Heart left ventricle (tissue), 16 donors: ENCODE results near the gene FOXP1. TPM values are rescaled to one million over a fixed set of nuclear protein-coding genes. Genes with fewer than 3 reads are reported as not detected.

Experiments used
- ATAC-seq, 4 donors: fragments of 200-7000 bp; cut with Tn5 transposase; one replicate each; pipeline ENCODE4 v1.9.1; 2020 to 2022; ENCODE audit warnings: moderate library complexity in 4 of 4, mild to moderate bottlenecking in 3 of 4, moderate number of reproducible peaks in 1 of 4
- DNase-seq, 5 donors: peaks; one replicate each; pipeline ENCODE4 v3.0.0-alpha.2; 2020
- H3K27ac ChIP-seq, 12 donors: fragments of 200-600 bp; sonication (generic) in 4 of 12; one replicate each; pipeline versions ENCODE4 v1.5.0 to v1.8.0; 2016 to 2022; ENCODE audit warnings: mild to moderate bottlenecking in 2 of 12
- H3K27me3 ChIP-seq, 9 donors: fragments of 200-600 bp; sonication (generic) in 2 of 9; one replicate each; pipeline versions ENCODE4 v1.5.1 to v1.8.0; 2016 to 2022; ENCODE audit warnings: mild to moderate bottlenecking in 3 of 9
- H3K36me3 ChIP-seq, 9 donors: fragments of 200-600 bp; sonication (generic) in 2 of 9; one replicate each; pipeline versions ENCODE4 v1.5.0 to v1.8.0; 2018 to 2022; ENCODE audit warnings: mild to moderate bottlenecking in 2 of 9
- H3K4me1 ChIP-seq, 12 donors: fragments of 200-600 bp; sonication (generic) in 4 of 12; one replicate each; pipeline versions ENCODE4 v1.5.0 to v1.8.0; 2016 to 2022; ENCODE audit warnings: mild to moderate bottlenecking in 3 of 12
- H3K4me3 ChIP-seq, 12 donors: fragments of 200-600 bp; sonication (generic) in 4 of 12; one replicate each; pipeline versions ENCODE4 v1.5.0 to v1.8.0; 2017 to 2022; ENCODE audit warnings: mild to moderate bottlenecking in 9 of 12, moderate library complexity in 4 of 12
- H3K9me3 ChIP-seq, 12 donors: fragments of 200-600 bp; sonication (generic) in 4 of 12; one replicate each; pipeline versions ENCODE4 v1.5.0 to v1.8.0; 2016 to 2022; ENCODE audit warnings: mild to moderate bottlenecking in 1 of 12
- CTCF ChIP-seq, 12 donors: fragments of 200-600 bp; sonication (generic) in 4 of 12; IDR thresholded peaks; one replicate each; pipeline versions ENCODE4 v1.5.0 to v1.8.0; 2018 to 2022; ENCODE audit warnings: antibody characterized with exemption in 12 of 12, mild to moderate bottlenecking in 5 of 12
- POLR2A ChIP-seq, 2 donors: fragments of 450-650 bp; IDR thresholded peaks; one replicate each; pipeline ENCODE4 v1.6.1; 2017; ENCODE audit warnings: antibody characterized with exemption in 2 of 2, mild to moderate bottlenecking in 2 of 2, moderate library complexity in 2 of 2
- WGBS, 4 donors: extraction: QIAGEN DNeasy Blood & Tissue Kit in 2 of 4; methylation state at CpG; one replicate each; pipeline versions ENCODE4 v1.1.5 to v1.1.7; 2013 to 2018; 5-methylcytosine and 5-hydroxymethylcytosine counted together
- intact Hi-C, 10 donors: fragments of 100-400 bp; cut with DNase I; formaldehyde crosslinking; loops; one replicate each; pipeline versions ENCODE4 v1.11.1 to v1.14.2; 2022
- polyA plus RNA-seq, 2 donors: library from polyadenylated mRNA; stranded (reverse); fragments of 200-250 nt; gene quantifications; one replicate each; pipeline ENCODE4 v1.2.3, GENCODE V29; 2013
- total RNA-seq, 9 donors: library from RNA; depleted of rRNA in 2 of 9; stranded (reverse); fragments of >200 nt in 2 of 9; fragmentation: NEBNext Ultra II Directional in 3 of 9; extraction: Animal tissue kit (Norgen Biotek cat#: 25700) in 3 of 9; gene quantifications; one replicate each; pipeline versions ENCODE4 v1.1.0 to v1.2.4, GENCODE V29; 2016 to 2023
- donor health status: ischemic (EF 13 %, LVEDD 7.1; RV severe dilation, severe dysfunction).
- donor health status: healthy with polysubstance abuse.
- donor health status: DM: no; HTN: yes; CAD: no.
- donor health status: DM: no; HTN: no; CAD: no.
- donor health status: ischemic (EF 25% LVEDD 6.9; RV normal size, moderate dysfunction).
- donor health status: ischemic (EF 25% LVEDD 5.7; RV mildly dilated, moderate dysfunction).
- donor health status: healthy.
- donor health status: DM: yes; HTN: yes; CAD: no.
- donor health status: ischemic (EF 35%, LVEDD 5.7; RV mildly dilated, moderate dysfunction).
- donor health status: nonischemic (EF 11% LVEDD 7.7; RV severe dilation, severe dysfunction).
- donor health status: DM: yes; HTN: yes; CAD: no.
- donor health status: PGD.
- donor health status: ischemic (EF 29% LVEDD 5.4; RV normal size, mild dysfunction).
- donor health status: nonischemic (EF 23%, LVEDD 6.1; RV moderate dilation, normal function).

The FOXP1 gene
- total and polyA plus RNA-seq, 11 donors, result 14.9 to 67.8 (median 41.1) TPM

DNA sequence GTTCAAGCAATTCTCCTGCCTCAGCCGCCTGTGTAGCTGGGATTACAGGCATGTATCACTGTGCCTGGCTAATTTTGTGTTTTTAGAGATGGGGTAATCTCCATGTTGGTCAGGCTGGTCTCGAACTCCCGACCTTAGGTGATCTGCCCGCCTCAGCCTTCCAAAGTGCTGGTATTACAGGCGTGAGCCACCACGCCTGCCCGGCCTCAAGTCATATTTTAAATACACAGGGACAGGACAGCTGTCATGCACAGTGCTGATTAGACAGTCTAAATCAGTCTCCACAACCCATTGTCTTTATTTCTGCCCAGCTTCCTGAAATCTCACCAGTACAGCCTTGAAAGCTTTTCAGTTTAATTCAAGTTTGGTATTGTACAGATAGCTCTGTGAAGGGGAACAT, 587.4 kb downstream of the FOXP1 start:
- H3K27ac ChIP-seq, result no peak overlapping the region
- no peaks in the 10 kb centered on the region for H3K9me3 ChIP-seq
- H3K36me3 ChIP-seq, result peaks cover 0 to 77% (median 58%) of the 10 kb centered on the region in 9 donors
- H3K27me3 ChIP-seq, result no peaks in the 10 kb centered on the region
- 90 to 98% (median 95%) methylated on average over 7 of the region's 7 CpGs for WGBS, 4 donors
- no peak for DNase-seq
- H3K4me1 ChIP-seq, result peaks cover 0 to 18% (median 7%) of the 10 kb centered on the region in 12 donors
- no peak overlapping the region for H3K4me3 ChIP-seq
- TF ChIP-seq CTCF (IDR thresholded peaks at IDR 0.05), result no peak
- TF ChIP-seq POLR2A (IDR thresholded peaks at IDR 0.05), result no peak
- intact Hi-C loops, result no loop called here
- ATAC-seq, result no peak

DNA sequence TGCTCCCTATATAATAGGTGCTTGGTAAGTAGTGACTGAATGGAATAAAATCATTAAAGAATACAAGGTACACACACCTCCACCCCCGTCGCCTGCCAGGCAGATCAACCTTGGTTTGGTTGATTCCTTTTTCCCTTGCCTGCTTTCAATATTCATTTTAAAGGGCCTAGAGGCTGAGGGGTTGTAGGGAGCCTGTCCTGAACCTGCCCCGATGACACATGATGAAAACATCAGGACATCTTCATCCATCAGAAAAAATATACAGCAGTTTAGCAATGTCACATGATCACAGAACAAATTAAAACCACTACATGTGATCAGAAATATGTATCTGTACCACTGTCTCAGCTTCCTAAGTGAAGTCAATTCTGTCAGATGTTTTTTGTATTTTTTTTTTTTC, 588.9 kb downstream of the FOXP1 start:
- no peak for TF ChIP-seq POLR2A (IDR thresholded peaks at IDR 0.05)
- no peak for TF ChIP-seq CTCF (IDR thresholded peaks at IDR 0.05)
- Histone ChIP-seq H3K27ac (no peak overlapping the region), H3K9me3 (no peaks in the 10 kb centered on the region), H3K4me1 (peaks cover 0 to 18% (median 4%) of the 10 kb centered on the region in 12 donors), H3K36me3 (peaks cover 0 to 68% (median 52%) of the 10 kb centered on the region in 9 donors), H3K27me3 (no peaks in the 10 kb centered on the region), H3K4me3 (no peak overlapping the region)
- intact Hi-C loops, result no loop called here
- DNase-seq, result no peak
- 97 to 100% (median 98%) methylated on average over 3 of the region's 3 CpGs for WGBS, 4 donors
- no peak for ATAC-seq

DNA sequence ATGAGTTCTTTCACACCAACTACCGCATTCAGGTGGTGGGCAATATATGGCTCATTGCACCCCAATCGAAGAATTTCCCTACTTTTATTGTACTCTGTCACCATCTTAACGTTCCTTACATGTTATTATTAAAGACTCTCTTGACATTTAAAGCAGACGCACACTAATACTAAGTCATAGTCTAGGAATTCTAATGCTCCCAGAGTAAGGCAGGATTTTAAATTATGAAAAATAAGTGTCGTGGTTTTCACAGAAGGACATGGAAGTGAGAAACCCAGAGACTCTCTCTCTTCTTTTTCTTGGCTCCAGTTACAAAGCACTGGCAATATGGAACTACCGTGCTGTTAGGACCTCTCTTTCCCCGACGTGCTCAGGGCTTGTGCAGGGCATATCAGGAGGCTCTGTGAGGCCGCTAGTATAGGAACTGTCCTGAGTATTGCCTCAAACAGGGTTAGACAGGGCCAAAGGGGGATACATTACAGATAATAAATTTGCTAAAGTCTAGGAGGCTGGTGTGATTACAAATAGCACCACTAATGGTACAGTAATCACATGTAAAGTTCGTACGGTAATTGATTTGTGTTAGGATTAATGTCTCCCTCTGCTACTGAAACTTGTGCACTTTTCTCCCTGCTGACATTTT, 590.8 kb downstream of the FOXP1 start:
- Histone ChIP-seq H3K4me1 (peaks cover 0 to 31% (median 9%) of the 10 kb centered on the region in 12 donors), H3K36me3 (peaks cover 1 to 62% (median 43%) of the 10 kb centered on the region in 9 donors), H3K9me3 (no peaks in the 10 kb centered on the region), H3K27me3 (no peaks in the 10 kb centered on the region), H3K4me3 (no peak overlapping the region), H3K27ac (peak overlapping the region in 1 of 12 donors; percentile 14)
- DNase-seq (no peak), ATAC-seq (no peak)
- no peak for TF ChIP-seq CTCF (IDR thresholded peaks at IDR 0.05)
- no peak for TF ChIP-seq POLR2A (IDR thresholded peaks at IDR 0.05)
- 91 to 94% (median 92%) methylated on average over 11 of the region's 11 CpGs for WGBS, 4 donors
- intact Hi-C loops, result no loop called here

GRCh38 chr3:70992131-70992530, 591.4 kb downstream of the FOXP1 start:
- Histone ChIP-seq H3K27me3 (no peaks in the 10 kb centered on the region), H3K4me1 (peaks cover 0 to 31% (median 10%) of the 10 kb centered on the region in 12 donors), H3K36me3 (peaks cover 3 to 63% (median 43%) of the 10 kb centered on the region in 9 donors), H3K27ac (peak overlapping the region in 1 of 12 donors; percentile 69), H3K9me3 (no peaks in the 10 kb centered on the region), H3K4me3 (no peak overlapping the region)
- TF ChIP-seq POLR2A (IDR thresholded peaks at IDR 0.05), result no peak
- TF ChIP-seq CTCF (IDR thresholded peaks at IDR 0.05), result no peak
- ATAC-seq (no peak), DNase-seq (no peak)
- intact Hi-C loops, result no loop called here
- WGBS, 4 donors, result 94 to 96% (median 95%) methylated on average over 5 of the region's 5 CpGs
